HG02623 (cell line): ENCODE measurements around the gene CSF2RB.

Experiments
- ATAC-seq: cut with Tn5 transposase; IDR thresholded peaks from one replicate; pipeline ENCODE4 v1.9.1; 2021; ENCODE audit warnings: moderate library complexity; ENCODE audit not compliant: unreplicated experiment

CSF2RB gene

DNA sequence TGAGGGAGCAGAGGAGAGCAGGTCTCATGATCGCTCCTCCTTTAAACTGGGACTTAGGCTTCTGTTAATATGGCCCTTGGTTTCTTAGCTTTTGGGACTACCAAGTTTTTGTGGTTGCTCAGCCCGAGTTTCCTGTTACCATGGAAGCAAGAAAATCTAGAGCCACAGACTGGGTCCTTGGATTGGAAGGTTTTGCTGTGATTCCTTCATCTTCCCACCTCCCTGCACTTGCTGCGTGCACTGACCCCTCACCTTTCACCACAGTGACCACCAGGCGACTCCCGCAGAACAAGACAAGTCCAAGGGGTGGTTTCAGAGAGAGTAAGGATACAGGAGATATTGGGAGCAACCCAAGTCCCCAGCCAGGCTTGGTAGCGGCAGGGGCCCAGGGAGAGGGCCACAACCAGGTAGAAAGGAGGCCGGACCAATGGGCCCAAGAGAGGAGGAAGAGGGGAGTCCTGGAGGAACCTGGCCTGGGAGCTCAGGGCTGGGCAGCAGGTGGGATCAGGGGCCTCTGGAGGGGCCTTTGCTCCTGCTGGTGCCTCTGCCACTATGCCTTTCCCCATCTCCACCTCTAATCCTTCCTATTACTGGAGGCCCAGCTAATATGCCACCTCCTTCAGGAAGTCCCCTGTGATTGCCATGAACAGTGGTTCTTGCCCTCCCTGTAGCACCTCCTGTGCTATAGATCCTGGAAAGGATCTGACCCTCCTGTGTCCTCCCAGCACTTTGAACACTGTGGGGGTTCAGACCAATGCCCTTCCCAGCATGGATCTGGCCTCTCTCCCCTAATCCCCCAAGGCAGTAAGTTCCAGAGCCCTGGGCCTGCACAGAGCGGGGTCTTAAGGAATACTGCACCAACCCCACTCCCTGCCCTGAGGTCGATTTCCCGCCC, 21.2 kb downstream of the CSF2RB start:
- ATAC-seq: no peak

DNA sequence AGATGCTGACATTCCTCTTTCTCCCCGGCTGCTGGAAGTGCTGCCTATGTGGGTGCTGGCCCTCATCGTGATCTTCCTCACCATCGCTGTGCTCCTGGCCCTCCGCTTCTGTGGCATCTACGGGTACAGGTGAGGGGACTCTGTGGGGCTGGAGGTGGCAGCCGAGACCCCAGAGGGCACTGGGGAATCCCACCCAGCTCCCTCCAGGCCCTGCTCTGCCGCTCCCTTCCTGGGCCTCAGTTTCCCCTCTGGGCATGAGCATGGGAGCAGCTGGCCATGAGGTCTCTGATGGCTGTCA, 21.8 kb downstream of the CSF2RB start:
- ATAC-seq: no peak

DNA sequence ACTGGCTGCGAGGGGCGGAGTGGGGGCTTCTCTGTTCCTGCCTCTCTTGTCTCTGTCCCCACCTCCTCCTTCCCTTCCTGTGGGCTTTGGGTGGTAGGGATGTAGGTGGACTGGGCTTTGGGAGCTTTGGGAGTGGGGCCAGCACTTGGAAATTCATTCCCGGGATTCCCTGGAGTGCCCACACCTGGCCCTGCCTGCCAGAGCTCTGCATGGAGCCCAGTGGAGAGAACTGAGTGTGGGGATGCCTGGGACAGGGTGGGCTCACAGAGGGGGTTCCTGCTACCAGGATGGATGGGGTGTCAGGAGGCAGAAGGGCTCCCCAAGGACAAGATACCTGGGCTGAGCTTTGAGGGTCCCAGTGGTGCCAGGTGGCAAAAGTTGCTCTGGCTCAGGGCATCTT, 22.3 kb downstream of the CSF2RB start:
- no peak for ATAC-seq

DNA sequence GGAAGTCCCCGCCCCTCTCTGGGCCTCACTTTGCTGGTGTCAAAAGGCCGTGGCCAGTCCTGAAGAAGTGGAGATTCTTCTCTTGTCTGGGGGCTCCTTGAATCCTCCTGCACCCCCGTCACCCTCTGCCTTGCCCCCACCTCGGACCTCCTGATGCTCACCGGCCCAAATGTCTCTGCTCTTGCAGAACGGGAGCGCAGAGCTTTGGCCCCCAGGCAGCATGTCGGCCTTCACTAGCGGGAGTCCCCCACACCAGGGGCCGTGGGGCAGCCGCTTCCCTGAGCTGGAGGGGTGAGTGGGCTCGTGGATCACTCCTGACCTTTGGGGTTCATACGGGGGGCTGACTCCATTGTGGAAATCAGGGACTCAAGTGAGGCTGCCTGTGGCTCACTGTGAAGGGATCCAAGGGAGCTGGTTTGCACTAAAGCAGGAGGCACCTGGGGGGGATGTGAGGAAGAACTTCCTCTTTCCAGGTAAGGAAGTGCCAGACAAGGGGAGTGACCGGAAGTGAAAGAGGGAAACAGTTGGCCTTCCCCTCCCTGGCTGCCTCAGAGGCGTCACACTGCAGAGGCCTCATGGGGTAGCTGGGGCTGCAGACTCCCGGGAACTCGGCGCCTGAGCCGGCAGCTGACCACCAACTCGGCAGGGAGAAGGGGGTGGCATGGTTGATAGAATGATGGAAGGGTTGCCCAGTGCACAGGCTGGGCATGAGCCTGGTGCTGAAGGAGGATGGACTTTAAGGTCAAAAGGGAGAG, 23.1 kb downstream of the CSF2RB start:
- no peak for ATAC-seq

DNA sequence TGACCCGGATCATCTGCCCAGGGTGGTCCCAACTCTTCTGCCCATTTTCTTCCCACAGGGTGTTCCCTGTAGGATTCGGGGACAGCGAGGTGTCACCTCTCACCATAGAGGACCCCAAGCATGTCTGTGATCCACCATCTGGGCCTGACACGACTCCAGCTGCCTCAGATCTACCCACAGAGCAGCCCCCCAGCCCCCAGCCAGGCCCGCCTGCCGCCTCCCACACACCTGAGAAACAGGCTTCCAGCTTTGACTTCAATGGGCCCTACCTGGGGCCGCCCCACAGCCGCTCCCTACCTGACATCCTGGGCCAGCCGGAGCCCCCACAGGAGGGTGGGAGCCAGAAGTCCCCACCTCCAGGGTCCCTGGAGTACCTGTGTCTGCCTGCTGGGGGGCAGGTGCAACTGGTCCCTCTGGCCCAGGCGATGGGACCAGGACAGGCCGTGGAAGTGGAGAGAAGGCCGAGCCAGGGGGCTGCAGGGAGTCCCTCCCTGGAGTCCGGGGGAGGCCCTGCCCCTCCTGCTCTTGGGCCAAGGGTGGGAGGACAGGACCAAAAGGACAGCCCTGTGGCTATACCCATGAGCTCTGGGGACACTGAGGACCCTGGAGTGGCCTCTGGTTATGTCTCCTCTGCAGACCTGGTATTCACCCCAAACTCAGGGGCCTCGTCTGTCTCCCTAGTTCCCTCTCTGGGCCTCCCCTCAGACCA, 24.0 kb downstream of the CSF2RB start:
- ATAC-seq: no peak

DNA sequence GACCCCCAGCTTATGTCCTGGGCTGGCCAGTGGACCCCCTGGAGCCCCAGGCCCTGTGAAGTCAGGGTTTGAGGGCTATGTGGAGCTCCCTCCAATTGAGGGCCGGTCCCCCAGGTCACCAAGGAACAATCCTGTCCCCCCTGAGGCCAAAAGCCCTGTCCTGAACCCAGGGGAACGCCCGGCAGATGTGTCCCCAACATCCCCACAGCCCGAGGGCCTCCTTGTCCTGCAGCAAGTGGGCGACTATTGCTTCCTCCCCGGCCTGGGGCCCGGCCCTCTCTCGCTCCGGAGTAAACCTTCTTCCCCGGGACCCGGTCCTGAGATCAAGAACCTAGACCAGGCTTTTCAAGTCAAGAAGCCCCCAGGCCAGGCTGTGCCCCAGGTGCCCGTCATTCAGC, 24.6 kb downstream of the CSF2RB start:
- ATAC-seq: no peak

DNA sequence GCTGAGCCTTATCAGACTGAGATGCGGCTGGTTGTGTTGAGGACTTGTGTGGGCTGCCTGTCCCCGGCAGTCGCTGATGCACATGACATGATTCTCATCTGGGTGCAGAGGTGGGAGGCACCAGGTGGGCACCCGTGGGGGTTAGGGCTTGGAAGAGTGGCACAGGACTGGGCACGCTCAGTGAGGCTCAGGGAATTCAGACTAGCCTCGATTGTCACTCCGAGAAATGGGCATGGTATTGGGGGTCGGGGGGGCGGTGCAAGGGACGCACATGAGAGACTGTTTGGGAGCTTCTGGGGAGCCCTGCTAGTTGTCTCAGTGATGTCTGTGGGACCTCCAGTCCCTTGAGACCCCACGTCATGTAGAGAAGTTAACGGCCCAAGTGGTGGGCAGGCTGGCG, 25.5 kb downstream of the CSF2RB start:
- ATAC-seq: no peak

DNA sequence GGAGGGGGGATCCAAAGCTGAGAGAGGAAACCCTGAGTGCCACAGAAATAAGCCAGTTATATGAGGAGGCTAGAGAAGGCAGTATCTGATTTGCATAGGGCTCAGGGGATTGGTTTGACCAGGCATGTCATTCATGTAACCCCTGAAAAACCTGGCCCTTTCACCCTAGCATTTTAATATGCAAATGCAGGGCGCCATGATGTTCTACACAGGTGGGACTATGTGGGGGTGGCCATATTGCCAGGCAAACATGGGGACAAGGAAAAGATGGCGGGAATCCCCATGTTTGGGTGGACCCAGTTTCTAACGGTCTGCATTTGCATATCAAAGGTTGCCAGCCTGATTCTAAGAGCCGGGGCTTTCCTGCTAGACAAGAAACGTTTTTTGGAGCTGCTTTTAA, 27.2 kb downstream of the CSF2RB start:
- no peak for ATAC-seq

DNA sequence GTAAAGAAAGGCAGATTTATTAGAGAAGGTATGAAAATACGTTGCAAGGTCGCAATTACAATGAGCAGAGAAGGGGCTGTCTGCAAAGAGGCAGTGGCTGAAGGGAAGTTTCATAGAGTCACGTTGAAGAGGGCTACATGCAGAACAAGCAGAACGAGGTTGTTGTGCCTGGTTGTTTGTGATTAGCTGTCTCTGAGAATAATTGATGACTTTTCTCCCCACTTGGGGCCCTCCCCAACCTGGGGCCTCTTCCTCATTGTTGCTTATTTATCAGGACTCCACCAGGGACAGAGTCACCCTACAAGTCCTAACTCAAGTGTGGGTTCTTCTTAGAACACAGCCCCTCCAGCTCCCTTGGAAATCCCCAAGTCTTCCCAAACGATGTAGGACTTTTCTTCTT, 29.1 kb downstream of the CSF2RB start:
- no peak for ATAC-seq

DNA sequence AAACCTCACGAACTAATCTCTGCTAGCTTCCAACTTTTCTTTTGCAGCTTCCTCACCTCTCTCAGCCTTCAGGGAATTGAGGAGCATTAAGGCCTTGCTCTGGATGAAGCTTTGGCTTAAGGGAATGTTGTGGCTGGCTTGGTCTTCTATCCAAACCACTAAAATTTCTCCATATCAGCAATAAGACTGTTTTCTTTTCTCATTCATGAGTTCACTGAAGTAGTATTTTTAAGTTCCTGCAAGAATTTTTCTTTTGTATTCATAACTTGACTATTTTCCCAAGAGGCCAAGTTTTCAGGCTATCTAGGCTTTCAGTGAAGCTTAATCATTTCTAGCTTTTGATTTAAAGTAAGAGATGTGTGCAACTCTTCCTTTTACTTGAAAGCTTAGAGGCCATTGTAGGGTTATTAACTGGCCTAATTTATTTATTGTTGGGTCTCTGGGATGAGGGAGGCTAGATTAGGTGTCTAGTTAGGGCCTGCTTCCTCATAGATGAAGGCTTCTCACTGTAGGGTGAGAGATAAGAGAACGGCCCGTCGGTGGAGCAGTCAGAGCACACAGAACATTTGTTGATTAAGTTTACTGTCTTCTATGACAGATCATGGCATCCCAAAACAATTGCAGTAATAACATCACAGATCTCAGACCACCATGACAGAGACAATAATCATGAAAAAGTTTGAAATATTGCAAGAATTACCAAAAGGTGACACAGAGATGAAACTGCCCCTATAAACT, 33.2 kb downstream of the CSF2RB start:
- no peak for ATAC-seq

DNA sequence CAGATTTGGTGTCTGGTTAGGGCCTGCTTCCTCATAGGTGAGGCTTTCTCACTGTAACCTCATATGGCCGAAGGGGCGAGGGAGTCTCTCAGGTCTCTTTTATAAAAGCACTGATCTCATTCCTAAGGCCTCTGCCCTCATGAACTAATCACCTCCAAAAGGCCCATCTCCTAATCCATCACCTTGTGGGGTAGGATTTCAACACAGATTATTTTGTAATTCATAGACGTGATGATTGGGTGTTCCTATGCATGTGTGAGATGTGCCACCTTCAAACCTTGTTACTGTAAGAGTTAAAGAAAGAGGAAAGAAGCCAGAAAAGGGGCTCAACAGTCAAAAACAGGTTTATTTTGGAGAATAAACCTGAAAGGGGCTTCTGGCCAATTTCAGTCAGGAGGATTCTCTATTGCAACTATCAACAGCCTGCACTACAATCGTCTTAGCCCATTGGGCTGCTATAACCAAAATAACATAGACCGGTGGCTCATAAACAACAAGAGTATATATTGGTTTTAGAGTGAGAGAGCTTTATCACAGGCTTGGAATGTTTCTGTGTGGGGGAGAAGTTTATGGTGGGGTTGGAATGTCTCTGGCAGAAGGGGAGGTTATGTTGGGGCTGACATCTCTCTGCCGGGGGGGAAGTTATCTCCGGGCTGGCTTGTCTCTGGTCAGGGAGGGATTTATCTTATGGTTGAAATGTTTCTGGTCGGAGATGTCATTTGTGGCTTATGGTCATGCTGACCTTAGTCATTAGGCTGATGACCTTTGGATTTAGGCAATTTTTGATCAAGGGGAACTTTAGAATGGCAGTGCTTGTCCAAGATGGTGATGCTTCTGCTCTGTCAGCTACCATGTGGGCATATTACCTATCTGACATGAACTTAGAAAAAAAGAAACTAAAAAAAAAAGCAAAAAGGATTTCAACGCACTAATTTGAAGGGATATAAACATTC, 35.1 kb downstream of the CSF2RB start:
- ATAC-seq: no peak

DNA sequence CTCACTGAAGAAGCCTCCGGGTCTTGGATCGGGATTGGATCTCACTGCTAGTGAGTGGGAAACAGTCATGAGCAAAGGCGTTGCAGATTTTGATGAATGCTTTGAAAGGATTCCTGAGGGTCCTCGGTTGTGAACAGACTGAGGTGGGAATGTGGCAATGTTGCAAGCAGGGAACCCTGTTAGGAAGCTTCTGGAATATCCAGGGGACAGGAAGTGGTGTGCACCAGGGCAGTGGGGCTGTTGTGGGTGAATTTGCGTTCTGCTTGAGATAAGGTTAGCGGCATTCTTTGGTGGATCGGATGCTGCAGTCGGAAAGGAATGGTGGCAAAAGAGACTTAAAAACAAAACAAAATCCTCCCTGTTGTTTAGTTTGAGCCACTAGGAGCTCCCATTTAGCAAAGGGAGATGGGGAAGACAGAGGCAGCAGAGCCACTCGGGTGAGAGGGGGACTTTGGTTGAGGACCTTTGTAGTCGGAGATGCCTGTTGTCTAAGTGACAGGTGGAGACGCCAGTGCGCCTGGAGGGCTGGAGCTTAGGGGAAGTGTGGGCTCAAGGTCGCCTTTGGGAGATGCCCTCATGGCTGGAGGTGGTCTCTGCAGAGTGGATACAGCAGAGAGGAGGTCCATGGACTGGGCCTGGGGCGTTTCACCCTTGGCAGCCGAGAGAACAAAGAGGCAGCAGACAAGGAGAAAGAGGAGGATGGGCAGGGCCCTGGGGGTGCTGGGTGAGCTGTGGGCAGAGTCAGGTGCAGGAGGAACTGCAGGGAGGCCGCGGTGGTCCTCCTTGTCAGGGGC, 37.6 kb downstream of the CSF2RB start:
- no peak for ATAC-seq

DNA sequence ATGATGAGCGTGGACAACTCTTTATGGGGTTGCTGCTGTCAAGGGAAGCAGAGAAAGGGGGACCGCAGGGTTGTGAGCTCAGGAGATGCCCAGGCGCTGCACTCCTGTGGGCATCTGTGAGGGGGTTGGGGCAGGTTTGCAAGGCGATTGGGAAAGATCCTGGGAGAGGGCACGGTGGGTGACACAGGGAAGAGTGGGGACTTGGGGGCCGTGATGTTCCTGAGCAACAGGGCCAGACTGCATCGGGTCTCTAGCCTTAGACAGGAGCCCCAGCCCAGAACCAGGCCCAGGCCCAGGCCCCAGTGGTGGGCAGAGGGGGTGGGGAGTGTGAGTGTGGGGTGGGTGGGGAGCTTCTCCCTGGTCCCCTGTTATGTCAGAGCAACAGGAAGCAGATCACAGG, 38.3 kb downstream of the CSF2RB start:
- no peak for ATAC-seq

DNA sequence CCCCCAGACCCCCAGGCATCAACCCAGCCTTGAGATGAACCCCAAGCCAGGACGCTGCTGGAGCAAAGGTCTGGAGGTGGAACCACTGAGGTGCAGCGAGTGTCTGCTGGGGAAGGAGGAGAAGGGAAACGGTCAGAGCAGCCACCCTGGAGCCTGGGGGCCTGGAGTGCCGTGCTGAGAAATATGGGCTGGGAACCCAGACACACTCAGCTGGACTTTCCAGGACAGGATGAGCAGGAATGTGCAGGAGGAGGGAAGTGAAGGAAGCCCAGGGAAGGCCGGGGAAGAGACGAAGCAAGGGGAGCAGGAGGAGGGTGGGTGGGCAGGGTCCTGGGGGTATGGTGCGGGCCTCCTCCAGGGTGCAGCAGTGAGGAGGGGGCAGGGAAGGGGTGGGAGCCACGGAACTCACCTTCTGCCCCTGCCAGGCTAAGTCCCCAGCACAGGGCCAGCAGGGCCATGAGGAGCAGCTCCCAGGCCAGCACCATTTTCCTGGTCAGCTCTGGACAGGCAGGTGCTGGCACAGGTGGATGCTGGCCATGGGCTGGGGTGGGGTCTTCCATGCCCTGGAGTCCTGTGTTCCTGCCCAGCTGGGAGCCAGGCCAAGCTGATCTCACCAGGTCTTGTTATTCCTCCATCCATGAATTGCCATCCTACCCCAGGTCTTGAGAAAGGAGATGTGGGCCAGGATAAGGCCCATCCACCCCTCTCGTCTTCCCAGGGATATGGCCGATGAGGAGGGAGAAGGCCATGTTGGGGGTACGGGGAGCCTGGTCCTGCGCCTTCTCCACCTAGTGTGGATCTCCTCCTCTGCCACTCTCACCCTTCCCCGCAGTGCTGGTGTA, 40.0 kb downstream of the CSF2RB start:
- ATAC-seq: no peak

DNA sequence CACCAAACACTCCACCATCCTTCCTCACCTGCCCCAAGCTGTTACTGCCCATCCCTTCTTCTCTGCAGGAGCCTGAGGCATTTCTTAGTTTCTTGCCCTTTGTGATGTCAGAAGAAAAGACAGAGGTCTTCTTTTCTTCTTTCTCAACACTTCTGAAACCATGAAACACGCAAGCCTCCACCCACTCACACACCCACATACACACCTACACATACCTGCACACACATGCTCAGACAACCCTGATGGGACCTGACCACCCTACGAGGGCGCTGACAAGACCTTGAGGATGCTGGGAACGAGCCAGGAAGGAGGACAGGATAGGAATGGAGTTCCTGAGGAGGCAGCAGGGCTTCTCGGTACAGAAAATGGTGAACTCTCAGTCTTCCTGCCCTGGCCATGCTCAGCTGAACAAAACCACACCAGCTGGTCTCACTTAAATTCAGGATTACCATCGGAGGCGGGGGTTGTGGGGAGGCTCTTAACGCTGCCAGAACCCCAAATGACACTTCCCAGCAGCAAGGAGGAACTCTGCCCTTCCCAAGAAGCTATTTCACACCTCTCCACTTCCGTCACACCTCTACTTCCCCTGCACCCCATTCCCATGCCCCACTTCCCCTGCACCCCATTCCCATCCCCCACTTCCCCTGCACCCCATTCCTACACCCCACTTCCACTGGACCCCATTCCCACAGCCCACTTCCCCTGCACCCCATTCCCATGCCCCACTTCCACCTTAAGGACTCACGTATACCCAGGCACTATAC, 41.0 kb downstream of the CSF2RB start:
- ATAC-seq: no peak

DNA sequence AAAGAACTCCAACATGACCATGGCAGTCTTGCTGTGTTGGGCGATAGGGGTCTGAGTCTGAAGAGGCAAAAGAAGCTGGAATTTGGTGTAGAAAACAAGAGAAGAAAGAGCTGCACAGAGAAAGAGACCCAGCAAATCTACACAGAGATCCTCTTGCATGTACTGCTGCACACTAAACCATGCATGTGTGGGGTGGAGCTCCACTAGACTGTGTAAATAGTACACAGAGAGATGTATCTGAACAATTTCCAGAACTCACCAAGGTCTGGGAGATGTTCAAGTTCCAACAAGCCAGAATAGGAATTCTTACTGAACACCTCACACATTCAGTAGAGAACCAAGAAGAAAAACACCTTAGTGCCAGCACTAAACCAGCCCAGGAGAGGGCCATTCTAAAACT, 42.3 kb downstream of the CSF2RB start:
- no peak for ATAC-seq

DNA sequence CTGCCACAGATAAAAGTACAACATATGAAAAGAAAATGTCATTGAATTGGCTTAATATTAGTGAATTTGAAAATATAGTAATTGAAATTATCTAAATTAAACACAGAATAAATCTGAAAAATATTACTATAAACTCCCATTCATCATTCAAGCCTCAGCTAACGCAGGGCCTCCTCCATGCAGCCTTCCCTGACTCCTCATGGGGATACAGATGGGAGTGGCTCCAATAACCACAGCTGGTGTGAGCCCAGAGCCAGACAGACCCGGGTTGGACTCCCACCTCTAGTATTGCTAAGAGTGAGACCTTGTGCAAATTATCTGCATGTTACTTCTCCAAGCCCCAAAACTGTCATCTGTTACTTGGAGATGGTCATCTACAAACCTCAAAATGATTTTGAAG, 44.9 kb downstream of the CSF2RB start:
- ATAC-seq: no peak

DNA sequence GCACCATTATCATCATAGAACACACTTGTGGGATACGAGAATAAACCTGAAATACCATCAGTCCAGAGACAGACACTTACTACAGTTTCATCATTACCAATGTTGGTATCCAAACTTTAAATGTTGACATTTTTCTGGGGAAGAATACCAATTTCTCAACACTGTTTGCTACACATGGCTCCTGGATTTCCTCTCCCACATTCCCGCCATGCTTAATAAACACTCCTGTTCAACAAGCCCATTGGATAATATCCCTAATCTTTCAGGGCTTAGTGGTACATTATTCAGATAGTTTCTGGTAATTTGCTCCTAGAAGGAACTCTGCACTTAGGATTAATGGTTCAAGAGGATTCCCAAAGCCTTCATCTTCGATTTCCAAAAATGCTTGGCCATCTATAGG, 48.2 kb downstream of the CSF2RB start:
- no peak for ATAC-seq
